Activated T-cell treated with anti-CD3 and anti-CD28 coated beads, Interleukin-2, amount 50 U/mL, for 1 hour (primary cell): Measurements from ENCODE around the gene CREB1.
"Not testable (repeated sequence)": the region's sequence is repeated elsewhere in the genome, so short reads cannot be mapped to it uniquely, and the experiment has no call there.

Source experiments
- DNase-seq: peaks from one replicate; pipeline ENCODE4 v3.0.0-alpha.2; 2020

The CREB1 gene

GRCh38 chr2:207619764-207620203 lies 90.0 kb downstream of the CREB1 start:
- DNase-seq: no peak

GRCh38 chr2:207621501-207622039 lies 91.8 kb downstream of the CREB1 start:
- DNase-seq: no peak

GRCh38 chr2:207624185-207625013 lies 94.6 kb downstream of the CREB1 start:
- peak; percentile 25 for DNase-seq

GRCh38 chr2:207625014-207625907 lies 95.5 kb downstream of the CREB1 start, which contains the start of gene METTL21A:
METTL21A (minus strand) TSS chr2:207625394; CDS start chr2:207624375, 1,019 bp downstream.
- peak; percentile 95 for DNase-seq

- no peak for DNase-seq
Measured at GRCh38 chr2:207629553-207629952, 99.8 kb downstream of the CREB1 start.

GRCh38 chr2:207630491-207630890 lies 100.7 kb downstream of the CREB1 start:
- DNase-seq: no peak

- no peak for DNase-seq
Measured at GRCh38 chr2:207632575-207633493, 103.1 kb downstream of the CREB1 start.

GRCh38 chr2:207633686-207634085 lies 103.9 kb downstream of the CREB1 start:
- DNase-seq: no peak

- no peak for DNase-seq
Measured at GRCh38 chr2:207635468-207636200, 105.9 kb downstream of the CREB1 start.

- DNase-seq: not testable (repeated sequence)
Measured at GRCh38 chr2:207639288-207639687, 109.5 kb downstream of the CREB1 start.

- DNase-seq: no peak
Measured at GRCh38 chr2:207640160-207640559, 110.4 kb downstream of the CREB1 start.

- no peak for DNase-seq
Measured at GRCh38 chr2:207640661-207641060, 110.9 kb downstream of the CREB1 start.

GRCh38 chr2:207643892-207644291 lies 114.1 kb downstream of the CREB1 start:
- no peak for DNase-seq

- DNase-seq: not testable (repeated sequence)
Measured at GRCh38 chr2:207646582-207646981, 116.8 kb downstream of the CREB1 start.
